Fibroblast of lung (primary cell): ENCODE data around the gene ZBTB16. TPM values are rescaled to one million over a fixed set of nuclear protein-coding genes. Genes with fewer than 3 reads are reported as not detected.

Source experiments
- DNase-seq, 2 donors: peaks; one replicate each; pipeline versions ENCODE4 v3.0.0 to v3.0.0-alpha.2; 2010; ENCODE audit warnings: low read depth in 2 of 2
- H2AFZ ChIP-seq: 2 replicates; pipeline ENCODE4 v1.5.1; 2012; ENCODE audit warnings: low read length, control low read depth, inconsistent platforms
- H3K27ac ChIP-seq: 2 replicates; pipeline ENCODE4 v1.5.1; 2011; ENCODE audit warnings: low read length, control low read depth; ENCODE audit not compliant: insufficient read depth
- H3K27me3 ChIP-seq: 2 replicates; pipeline ENCODE4 v1.5.1; 2011; ENCODE audit warnings: mild to moderate bottlenecking, low read length; ENCODE audit not compliant: control insufficient read depth, insufficient read depth
- H3K36me3 ChIP-seq: 2 replicates; pipeline ENCODE4 v1.5.1; 2011; ENCODE audit warnings: low read length; ENCODE audit not compliant: control insufficient read depth, insufficient read depth
- H3K4me1 ChIP-seq: 2 replicates; pipeline ENCODE4 v1.5.1; 2011; ENCODE audit warnings: low read length; ENCODE audit not compliant: control insufficient read depth, insufficient read depth; ENCODE audit errors: extremely low read depth
- H3K4me2 ChIP-seq: 2 replicates; pipeline ENCODE4 v1.5.1; 2011; ENCODE audit warnings: low read length, control low read depth; ENCODE audit not compliant: insufficient read depth; ENCODE audit errors: extremely low read depth
- H3K4me3 ChIP-seq, 4 experiments: fragments of 200-600 bp in 1 of 4; sonication (generic) in 1 of 4; replicated peaks in 1 of 4; 2 replicates each; pipeline ENCODE4 v1.5.1; 2011 to 2016; ENCODE audit warnings: low read length in 4 of 4, low read depth in 3 of 4, mild to moderate bottlenecking in 3 of 4, control low read depth in 2 of 4, inconsistent platforms in 1 of 4, mixed read lengths in 1 of 4; ENCODE audit not compliant: insufficient read depth in 1 of 4; ENCODE audit errors: control extremely low read depth in 1 of 4
- H3K79me2 ChIP-seq: 2 replicates; pipeline ENCODE4 v1.5.1; 2012; ENCODE audit warnings: mild to moderate bottlenecking, low read length, inconsistent platforms; ENCODE audit not compliant: control insufficient read depth, insufficient read depth
- H3K9ac ChIP-seq: 2 replicates; pipeline ENCODE4 v1.5.1; 2011; ENCODE audit warnings: mild to moderate bottlenecking, low read length, control low read depth; ENCODE audit not compliant: insufficient read depth
- H3K9me3 ChIP-seq: 2 replicates; pipeline ENCODE4 v1.5.1; 2012; ENCODE audit warnings: low read depth, low read length; ENCODE audit not compliant: control insufficient read depth, insufficient read depth
- H4K20me1 ChIP-seq: 2 replicates; pipeline ENCODE4 v1.5.1; 2011; ENCODE audit warnings: low read length; ENCODE audit not compliant: control insufficient read depth, insufficient read depth; ENCODE audit errors: extremely low read depth
- CTCF ChIP-seq, 2 donors: IDR thresholded peaks in 1 of 2; conservative IDR thresholded peaks in 1 of 2; 1 replicate in 1 of 2; 2 replicates in 1 of 2; pipeline ENCODE4 v1.5.1; 2011 to 2012; ENCODE audit warnings: low read length in 2 of 2, control low read depth in 1 of 2, inconsistent platforms in 1 of 2, low read depth in 1 of 2, mild to moderate bottlenecking in 1 of 2
- EZH2 ChIP-seq: IDR thresholded peaks from 2 replicates; pipeline ENCODE4 v1.5.1; 2012; ENCODE audit warnings: low read length, control low read depth, mild to moderate bottlenecking; ENCODE audit errors: missing control alignments
- polyA plus RNA-seq, 2 donors: library from polyadenylated mRNA; depleted of rRNA in 1 of 2; stranded (reverse) in 1 of 2; unstranded in 1 of 2; fragments of >200 nt; gene quantifications; 2 replicates each; pipeline ENCODE4 v1.2.1, GENCODE V29; 2011 to 2012; ENCODE audit warnings: missing spikeins in 1 of 2
- total RNA-seq: library from RNA; depleted of rRNA; stranded (reverse); fragments of >200 nt; gene quantifications from 2 replicates; pipeline ENCODE4 v1.2.1, GENCODE V29; 2014

The ZBTB16 gene
- total and polyA plus RNA-seq, 2 donors (not counting 1 experiment from before 2014, with no cell fraction given): not detected

DNA sequence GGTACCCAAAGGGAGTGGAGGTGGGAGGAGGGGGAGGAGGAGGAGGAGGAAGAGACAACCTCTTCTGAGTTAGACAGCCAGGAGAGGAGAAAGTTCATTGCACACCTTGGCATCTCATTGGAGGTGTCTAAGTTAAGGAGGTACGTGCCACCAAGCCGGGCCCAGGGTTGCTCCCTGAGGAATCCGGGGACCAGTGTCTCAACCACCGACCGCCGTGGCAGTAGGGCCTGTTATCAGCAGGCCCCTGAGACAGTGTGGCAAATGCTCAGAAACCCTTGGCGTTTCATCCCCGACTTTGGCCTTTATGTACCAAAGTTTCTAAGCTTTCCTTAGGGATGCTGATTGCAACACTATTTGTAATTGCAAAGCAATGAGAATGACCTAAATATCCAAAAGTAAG is 141.7 kb downstream of the ZBTB16 start:
- Histone ChIP-seq H3K4me1 (peaks cover 3% of the 10 kb centered on the region), H3K79me2 (no peaks in the 10 kb centered on the region), H3K27me3 (peaks cover 3% of the 10 kb centered on the region), H2AFZ (no peak overlapping the region), H3K36me3 (no peaks in the 10 kb centered on the region), H4K20me1 (no peaks in the 10 kb centered on the region), H3K9me3 (no peaks in the 10 kb centered on the region), H3K4me3 (no peak overlapping the region), H3K27ac (no peak overlapping the region), H3K9ac (no peak overlapping the region), H3K4me2 (no peak overlapping the region)
- TF ChIP-seq EZH2 (no peak), CTCF (conservative IDR thresholded peaks at IDR 0.05 in 1 of 2, IDR thresholded peaks at IDR 0.05 in 1 of 2; ENCODE audit: low read depth in 1 of 2, low read length in 2 of 2) (no peak)
- DNase-seq: no peak

- Histone ChIP-seq H3K9me3 (no peaks in the 10 kb centered on the region), H2AFZ (no peak overlapping the region), H3K36me3 (no peaks in the 10 kb centered on the region), H3K27ac (no peak overlapping the region), H3K79me2 (no peaks in the 10 kb centered on the region), H4K20me1 (no peaks in the 10 kb centered on the region), H3K4me2 (no peak overlapping the region), H3K4me3 (no peak overlapping the region), H3K27me3 (peaks cover 3% of the 10 kb centered on the region), H3K4me1 (peaks cover 3% of the 10 kb centered on the region), H3K9ac (no peak overlapping the region)
- no peak for TF ChIP-seq CTCF (conservative IDR thresholded peaks at IDR 0.05 in 1 of 2, IDR thresholded peaks at IDR 0.05 in 1 of 2; ENCODE audit: low read depth in 1 of 2, low read length in 2 of 2)
- TF ChIP-seq EZH2: no peak
- DNase-seq: no peak
These were observed 142.6 kb downstream of the ZBTB16 start for GRCh38 chr11:114202011-114202609.

GRCh38 chr11:114207096-114207495 is 147.6 kb downstream of the ZBTB16 start:
- Histone ChIP-seq H3K79me2 (no peaks in the 10 kb centered on the region), H3K4me2 (no peak overlapping the region), H3K9me3 (no peaks in the 10 kb centered on the region), H3K4me1 (no peaks in the 10 kb centered on the region), H3K4me3 (no peak overlapping the region), H4K20me1 (no peaks in the 10 kb centered on the region), H3K27ac (no peak overlapping the region), H3K9ac (no peak overlapping the region), H3K27me3 (peaks cover 3% of the 10 kb centered on the region), H2AFZ (no peak overlapping the region), H3K36me3 (no peaks in the 10 kb centered on the region)
- no peak for DNase-seq
- no peak for TF ChIP-seq CTCF (conservative IDR thresholded peaks at IDR 0.05 in 1 of 2, IDR thresholded peaks at IDR 0.05 in 1 of 2; ENCODE audit: low read depth in 1 of 2, low read length in 2 of 2)
